GM18502 (cell line): Measurements from ENCODE around the gene RAB31.

Experiments
- ATAC-seq: cut with Tn5 transposase; IDR thresholded peaks from one replicate; pipeline ENCODE4 v1.9.1; 2021; ENCODE audit warnings: mild to moderate bottlenecking; ENCODE audit not compliant: unreplicated experiment, poor library complexity

RAB31 gene

GRCh38 chr18:9779630-9780029 is 71.5 kb downstream of the RAB31 start:
- ATAC-seq = no peak

DNA sequence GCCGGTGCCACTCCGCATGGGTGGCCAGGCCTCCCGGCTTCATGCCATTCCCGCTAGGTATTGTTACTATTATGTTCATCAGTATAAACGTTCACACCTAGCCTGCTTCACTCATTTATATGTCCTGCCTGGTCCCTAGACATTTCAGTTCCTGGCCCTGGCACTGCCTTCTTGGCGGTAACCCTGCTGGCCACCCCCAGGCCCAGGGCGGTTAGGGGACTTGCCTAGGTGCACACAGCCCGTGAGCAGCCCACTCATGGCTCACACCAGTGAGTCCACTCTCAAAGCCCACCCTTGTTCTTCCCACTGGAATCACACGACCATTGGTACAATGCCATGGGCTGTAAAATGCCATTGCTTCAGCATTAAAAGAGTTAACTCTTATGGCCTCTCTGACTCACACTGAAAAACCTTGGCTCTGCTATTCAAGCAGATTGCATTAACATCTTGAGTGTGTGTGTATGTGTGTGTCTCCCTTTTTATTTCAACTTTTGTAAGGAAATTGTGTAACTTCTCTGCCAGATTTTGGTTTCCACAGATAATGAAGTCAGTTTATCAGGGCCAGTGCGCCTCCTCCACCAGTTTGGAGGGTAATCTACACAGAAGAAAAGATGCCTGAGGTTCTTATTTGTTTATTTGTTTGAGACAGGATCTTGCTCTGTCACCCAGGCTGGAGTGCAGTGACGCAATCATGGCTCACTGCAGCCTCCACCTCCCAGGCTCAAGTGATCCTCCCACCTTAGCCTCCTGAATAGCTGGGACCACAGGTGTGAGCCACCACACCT is 74.2 kb downstream of the RAB31 start:
- no peak for ATAC-seq

DNA sequence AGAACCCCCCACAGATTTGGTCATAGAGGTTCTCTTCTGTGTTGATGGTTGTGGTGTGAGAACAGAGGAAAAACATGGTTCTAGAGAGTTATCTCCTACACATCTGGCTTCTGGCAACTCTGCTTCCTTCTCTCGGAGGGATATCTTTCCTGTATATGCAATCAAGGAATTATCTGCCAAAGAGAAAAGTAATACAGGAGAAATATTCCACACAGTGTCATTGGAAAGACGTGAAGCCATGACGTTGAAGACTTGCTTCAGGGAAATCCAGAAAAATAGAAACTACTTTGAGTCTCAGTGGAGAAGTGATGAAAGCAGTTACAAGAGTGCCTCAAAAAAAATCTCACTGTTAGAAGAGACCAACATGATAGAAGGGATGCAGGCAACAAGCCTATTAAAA is 78.5 kb downstream of the RAB31 start:
- no peak for ATAC-seq

- no peak for ATAC-seq
These were observed 78.9 kb downstream of the RAB31 start for GRCh38 chr18:9787036-9787435.

DNA sequence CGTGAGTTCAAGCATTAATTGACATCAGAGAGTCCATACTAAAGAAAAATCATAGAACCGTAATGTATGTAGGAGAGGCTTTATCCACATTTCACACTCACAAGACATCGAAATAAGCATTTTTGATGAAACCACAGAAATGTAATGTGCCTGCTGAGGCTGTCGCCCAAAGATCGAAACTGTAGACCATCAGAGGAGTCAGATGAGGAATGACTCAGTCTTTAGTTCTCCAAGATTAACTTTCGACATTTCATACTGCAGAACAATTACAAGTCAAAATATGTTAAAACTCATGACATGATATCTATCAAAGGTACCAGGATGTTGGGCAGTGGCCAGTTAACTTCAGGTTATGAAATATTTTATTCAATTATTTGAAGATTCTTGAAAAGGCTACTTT is 79.6 kb downstream of the RAB31 start:
- ATAC-seq = no peak

GRCh38 chr18:9788140-9788539 is 80.0 kb downstream of the RAB31 start:
- ATAC-seq = no peak

GRCh38 chr18:9788860-9789259 is 80.8 kb downstream of the RAB31 start:
- ATAC-seq = no peak

GRCh38 chr18:9790261-9790660 is 82.2 kb downstream of the RAB31 start:
- ATAC-seq = no peak

DNA sequence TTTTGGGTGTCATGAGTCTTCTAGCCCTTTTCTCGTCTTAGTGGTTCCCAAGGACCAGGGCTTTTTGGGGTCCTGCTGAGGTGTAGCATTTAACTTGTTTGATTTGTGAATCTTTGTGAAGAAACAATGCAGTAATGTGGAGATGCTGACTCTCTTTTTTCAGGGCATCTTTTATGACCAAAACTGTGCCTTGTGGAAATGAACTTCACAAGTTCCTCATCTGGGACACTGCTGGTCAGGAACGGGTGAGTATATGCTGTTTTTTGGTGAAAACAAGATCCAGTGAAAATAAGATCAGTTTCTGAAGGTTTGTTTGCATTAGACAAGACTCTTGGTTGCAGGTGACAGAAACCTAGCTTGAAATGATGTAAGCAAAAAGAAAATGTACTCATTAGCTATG is 83.9 kb downstream of the RAB31 start:
- ATAC-seq = no peak

DNA sequence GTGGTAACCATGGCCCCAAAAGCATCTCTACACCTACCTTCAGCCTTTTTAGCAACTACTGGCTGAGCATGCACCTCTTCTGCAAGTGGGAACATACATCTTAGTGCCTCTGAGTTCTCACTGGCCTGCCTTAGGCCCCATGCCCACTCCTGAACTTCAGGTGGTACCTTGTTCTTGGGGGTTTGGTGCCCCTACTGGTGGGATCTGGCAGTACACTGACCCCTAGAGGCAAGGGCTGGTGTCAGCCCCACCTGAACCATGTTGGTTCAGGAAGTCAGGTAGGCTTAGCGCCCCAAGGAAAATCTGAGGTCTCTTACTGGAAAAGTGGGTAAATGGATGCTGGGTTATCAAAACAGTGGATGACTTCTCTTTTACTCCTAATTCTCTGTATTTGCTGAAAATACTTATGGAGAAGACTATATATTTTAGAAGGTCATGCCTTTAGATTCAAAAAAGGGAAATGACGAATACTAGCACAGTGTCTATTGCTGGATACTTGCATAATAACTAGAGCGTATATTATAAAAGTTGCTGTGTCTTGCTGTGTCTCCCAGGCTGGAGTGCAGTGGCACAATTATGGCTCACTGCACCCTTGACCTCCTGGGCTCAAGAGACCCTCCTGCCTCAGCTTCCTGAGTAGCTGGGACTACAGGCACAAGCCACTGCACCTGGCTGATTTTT is 84.6 kb downstream of the RAB31 start:
- ATAC-seq = no peak

DNA sequence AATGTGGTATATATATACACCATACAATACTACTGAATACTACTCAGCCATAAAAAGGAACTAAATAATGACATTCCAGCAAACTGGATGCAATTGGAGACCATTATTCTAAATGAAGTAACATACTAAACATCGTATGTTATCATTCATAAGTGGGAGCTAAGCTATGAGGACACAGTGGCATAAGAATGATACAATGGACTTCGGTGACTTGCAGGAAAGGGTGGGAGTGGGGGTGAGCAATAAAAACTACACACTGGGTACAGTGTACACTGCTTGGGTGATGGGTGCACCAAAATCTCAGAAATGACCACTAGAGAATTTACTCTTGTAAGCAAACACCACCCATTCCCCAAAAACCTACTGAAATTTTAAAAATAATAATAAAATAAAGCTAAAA is 87.9 kb downstream of the RAB31 start:
- no peak for ATAC-seq

DNA sequence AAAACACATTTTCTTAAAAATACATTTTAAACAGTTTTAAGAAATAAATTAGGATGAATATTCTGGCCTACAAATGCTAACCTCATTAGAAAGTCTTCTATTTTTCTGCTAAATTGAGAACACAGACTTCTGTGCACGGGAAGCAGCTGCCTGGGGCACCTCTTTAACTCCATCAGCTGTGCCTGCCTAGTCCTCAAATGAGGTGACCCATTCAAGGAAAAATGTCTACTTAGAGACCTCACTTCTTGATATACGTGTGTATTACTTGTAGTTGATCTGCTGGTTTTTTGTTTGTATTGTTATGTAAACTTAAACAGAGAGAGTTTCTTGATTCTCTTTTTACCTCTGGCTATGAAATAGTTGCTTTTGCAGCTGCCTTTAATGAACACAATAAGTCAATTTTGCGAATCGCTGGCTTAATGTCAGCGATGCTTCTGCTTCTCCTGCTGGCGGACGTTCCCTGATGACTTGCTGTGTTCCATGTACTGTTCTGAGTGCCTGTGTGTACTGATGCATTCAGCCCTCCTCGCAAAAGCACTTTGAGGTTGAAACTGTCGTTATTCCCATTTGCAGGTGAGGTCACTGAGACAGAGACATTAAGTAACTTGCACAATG is 88.9 kb downstream of the RAB31 start:
- no peak for ATAC-seq

DNA sequence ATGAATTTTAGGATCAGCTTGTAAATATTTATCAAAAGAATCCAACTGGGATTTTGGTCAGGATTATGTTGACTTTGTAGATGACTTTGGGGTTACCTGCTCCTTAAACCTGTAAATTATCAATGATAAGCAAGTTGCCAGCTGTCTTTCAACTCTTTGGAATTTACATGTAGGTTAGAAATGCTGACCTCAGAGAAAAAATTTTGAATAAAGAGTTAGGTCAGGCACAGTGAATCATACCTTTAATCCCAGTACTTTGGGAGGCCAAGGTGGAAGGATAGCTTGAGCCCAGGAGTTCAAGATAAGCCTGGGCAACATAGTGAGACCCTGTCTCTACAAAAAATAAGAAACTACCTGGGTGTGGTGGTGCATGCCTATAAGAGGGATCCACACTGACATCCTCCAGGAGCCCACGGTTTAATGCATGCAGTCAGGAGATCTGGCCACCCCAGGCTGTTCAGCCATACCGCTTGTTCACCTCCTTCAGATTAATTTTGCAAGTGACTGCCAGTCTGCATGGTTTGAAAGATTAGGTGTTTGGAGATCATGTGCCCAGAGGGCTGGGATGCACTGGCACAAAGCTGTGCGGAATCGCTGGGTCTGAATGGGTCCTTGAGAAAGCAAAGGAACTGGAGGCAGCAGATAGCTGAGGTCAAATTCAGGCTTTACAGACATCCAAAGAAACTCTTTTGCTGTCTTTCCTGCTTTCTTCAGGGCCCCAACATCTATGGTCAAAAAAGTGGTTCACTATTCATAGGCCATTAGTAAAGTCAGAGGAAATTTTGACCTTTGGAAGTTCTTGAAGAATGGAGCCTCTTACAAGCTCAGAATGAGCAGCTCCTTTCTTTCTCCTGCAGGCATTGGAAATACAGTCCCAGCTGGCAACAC is 94.3 kb downstream of the RAB31 start:
- no peak for ATAC-seq

DNA sequence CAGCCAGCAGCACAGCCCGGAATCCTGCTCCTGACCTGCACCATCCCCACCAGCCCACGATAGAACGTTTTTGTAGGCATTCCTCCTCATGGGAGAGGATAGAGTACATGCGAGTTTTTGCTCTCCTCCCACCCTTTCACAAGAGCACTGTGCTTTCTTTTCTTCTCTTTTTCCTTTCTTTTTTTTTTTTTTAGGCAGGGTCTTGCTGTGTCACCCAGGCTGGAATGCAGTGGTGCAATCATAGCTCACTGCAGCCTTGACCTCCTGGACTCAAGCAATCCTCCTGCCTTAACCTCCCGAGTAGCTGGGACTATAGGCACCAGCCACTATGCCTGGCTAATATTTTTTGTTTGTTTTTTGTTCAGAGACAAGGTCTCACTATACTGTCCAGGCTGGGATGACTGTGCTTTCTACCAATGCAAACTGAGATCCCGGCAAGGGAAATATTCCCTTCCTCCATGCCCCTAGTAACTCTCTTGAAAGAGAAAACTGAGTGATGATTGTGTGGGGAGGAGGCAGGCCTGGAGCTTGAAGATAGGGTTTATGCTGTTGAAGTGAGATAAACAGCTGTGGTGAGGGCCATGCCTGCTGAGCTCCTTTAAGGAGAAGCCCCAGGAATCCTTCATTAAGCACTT is 95.1 kb downstream of the RAB31 start:
- no peak for ATAC-seq

GRCh38 chr18:9803698-9804516 is 95.8 kb downstream of the RAB31 start:
- no peak for ATAC-seq

GRCh38 chr18:9804517-9805104 is 96.5 kb downstream of the RAB31 start:
- ATAC-seq = no peak

DNA sequence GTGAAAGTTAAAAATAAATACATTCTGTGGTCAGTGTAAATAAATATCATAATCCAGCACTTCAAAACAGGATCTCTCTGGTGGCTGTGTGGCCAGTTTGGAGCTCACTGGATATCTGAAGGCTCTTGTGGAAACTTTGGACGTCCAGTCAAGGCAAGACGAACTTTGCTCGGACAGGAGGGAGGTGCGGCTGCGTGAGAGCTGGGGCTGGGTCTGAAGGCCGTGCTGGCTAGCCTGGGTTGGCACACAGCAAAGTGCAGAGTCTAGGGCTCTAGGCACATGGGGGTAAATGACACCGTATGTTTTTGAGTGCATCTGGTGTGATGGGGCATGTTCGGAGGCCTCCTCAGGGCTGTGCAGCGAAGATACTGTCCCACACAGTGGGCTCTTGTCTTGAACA is 98.8 kb downstream of the RAB31 start:
- ATAC-seq = no peak

- ATAC-seq = no peak
These were observed 100.5 kb downstream of the RAB31 start for GRCh38 chr18:9808295-9809241.
